HT1080 (cell line): ENCODE results near the gene IFI30. TPM values are rescaled to one million over a fixed set of nuclear protein-coding genes. Genes with fewer than 3 reads are reported as not detected.

Experiments
- DNase-seq: peaks from one replicate; pipeline ENCODE4 v3.0.0-alpha.2; 2015; ENCODE audit warnings: low read depth
- total RNA-seq: library from RNA; depleted of rRNA; stranded (reverse); fragments of >200 nt; shearing (Covaris generic); gene quantifications from 2 replicates; pipeline ENCODE4 v1.2.3, GENCODE V29; 2014

The IFI30 gene
- total RNA-seq, 1 experiment from 2014 or later, result 1.5 TPM

DNA sequence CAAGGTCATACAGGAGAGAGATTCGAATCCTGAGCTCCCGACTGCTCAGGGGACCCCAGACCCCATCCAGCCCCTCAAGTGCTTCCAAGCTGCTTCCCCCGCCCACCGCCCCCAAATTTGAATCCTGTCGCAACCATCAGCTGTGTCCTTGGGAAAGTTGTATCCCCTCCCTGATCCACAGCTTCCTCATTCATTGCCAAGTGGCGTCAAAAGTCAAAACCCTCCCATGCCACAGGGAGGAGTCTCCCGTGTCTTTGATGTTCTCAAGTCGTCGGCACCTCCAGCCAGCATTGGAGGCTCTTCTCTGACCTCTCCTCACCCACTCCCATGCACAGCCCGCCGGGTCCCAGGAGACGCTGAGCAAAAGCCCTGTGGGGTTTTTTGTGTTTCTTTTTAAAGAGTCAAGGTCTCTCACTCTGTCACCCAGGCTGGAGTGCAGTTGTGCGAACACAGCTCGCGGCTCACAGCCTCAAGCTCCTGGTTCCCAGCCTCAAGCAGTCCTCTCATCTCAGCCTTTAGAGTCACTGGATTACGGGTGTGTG is 2.8 kb upstream of the IFI30 start:
- DNase-seq, result no peak

DNA sequence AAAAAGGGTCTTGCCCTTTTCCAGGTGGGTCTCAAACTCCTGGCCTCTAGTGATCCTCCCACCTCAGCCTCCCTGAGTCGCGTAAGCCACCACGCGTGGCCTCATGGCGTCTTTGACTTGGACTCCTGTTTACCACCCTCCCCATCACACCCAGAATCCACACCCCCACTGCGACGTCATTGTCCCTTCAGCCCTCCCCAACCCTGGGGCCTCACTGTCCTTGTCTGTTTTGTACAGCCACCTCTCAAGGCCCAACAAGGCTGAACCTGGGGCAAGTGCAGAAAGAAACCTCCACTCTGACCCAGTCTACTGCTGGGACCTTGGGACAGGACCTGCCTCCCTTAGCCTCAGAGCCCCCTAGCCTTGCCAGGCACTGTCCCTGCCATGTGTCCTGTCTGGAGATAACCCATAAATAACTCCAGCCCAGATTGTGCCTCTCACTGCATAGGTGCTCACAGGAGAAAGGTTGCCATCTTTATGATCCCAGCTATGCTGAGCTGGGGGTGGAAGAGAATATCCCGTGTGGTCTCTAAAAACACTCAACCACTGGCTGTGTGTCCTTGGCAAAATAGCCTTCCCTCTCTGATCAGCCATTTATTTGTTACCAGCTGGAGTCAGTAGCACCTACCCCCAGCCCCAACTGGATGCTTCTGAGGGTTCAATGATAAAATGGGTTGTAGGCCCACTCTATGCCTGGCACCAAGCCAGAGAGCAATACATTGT is 1.8 kb upstream of the IFI30 start:
- DNase-seq, result no peak

DNA sequence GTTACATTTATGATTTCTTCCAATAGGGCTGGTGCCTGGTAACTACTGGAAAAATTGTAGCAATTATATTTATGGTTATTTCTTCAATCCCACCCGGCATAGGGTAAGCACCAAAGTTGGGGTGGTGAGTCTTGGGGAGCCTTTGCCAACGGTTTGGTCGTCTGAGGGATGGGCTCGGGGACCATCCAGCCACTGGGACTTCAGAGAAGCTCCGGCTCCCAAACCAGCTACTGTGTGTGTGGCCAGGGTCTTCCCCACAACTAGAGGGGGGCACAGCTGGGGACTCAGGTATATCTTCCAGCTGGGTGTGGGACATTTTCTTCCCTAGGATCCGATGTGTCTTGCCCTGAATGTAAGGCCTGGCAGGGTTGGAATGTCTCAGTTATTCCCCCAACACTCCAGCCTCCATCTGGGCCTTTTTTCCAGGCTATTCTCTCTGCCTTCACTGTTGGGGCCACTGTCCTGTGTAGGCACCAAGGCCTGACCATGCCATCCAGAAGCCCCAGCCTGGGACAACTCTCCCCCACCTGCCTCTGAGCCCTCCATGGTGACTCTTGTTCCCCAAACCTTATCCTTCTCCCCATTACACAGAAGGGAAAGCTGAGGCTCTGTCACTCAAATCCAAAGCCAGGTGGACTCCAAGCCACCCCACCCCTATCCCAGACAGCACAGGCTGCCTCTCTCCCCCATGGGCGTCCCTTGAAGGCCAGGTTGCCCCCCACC is 1.1 kb upstream of the IFI30 start:
- DNase-seq, result no peak

- DNase-seq, result no peak
Measured at GRCh38 chr19:18173054-18173571, 500 bp upstream of the IFI30 start.

DNA sequence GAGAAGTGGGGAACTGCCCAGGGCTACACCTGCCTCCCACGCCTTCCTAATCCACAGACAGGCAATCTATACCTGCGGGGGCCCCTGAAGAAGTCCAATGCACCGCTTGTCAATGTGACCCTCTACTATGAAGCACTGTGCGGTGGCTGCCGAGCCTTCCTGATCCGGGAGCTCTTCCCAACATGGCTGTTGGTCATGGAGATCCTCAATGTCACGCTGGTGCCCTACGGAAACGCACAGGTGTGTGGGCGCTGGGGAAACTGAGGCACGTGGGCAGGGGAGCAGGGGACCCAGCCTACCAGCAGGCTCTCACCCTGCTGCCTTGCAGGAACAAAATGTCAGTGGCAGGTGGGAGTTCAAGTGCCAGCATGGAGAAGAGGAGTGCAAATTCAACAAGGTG is 1.4 kb downstream of the IFI30 start:
- no peak for DNase-seq

GRCh38 chr19:18176367-18177310 is 3.0 kb downstream of the IFI30 start:
- no peak for DNase-seq

- DNase-seq, result no peak
Measured at GRCh38 chr19:18179957-18180356, 6.3 kb downstream of the IFI30 start.

- DNase-seq, result no peak
Measured at GRCh38 chr19:18183529-18183928, 9.9 kb downstream of the IFI30 start.

DNA sequence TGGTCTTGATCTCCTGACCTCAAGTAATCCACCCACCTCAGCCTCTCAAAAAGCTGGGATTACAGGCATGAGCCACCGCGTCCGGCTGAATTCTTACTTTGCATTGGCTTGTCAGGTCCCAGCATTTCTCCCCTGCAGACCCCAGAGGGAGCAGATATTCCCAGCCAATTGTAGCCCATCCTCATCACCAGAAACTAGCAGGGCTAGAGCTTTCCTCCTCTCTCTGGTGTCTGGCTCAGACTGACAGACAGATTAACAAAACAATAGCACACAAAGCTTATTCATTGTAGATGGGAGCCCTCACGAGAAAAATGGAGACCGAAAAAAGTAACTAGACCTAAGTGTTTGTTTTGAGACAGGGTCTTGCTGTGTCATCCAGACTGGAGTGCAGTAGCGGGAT is 11.9 kb downstream of the IFI30 start:
- DNase-seq, result no peak

- DNase-seq, result no peak
Measured at GRCh38 chr19:18190278-18190677, 16.7 kb downstream of the IFI30 start.

- DNase-seq, result no peak
Measured at GRCh38 chr19:18191640-18192062, 18.0 kb downstream of the IFI30 start.

DNA sequence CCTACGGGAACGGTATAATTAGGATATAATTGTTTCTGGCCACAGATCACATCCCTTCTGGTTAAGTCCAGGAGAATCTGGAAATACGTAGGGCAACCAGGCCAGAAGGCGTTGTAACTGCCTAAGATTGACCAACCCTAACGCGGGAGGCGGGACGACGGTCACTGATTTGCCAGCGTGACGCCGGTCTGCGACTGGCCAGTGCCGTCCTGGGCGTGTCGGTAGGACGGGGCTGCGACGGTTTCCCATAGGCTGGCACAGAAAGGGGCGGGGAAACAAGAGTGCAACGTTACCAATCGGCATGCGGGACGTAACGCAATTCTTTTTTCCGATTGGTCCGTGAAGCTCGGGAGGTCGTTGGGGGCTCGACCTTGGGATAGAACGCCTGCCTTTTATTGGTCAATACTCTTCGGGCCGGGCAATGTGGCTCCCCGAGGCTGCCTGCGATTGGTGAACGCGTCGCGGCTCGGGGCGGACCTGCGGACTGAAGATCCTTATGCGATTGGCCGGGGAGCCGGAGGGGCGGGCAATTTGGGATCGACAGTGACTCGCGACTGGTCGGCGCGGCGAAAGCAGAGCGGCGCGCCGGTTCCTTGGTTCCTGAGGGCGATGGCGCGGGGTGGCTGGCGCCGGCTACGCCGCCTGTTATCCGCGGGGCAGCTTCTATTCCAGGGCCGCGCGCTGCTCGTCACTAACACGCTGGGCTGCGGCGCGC is 19.2 kb downstream of the IFI30 start, which contains the start of gene MPV17L2:
MPV17L2 (plus strand) TSS at position 546 of the 715 bp plus-strand sequence; CDS start at position 610, 64 bp downstream.
- peak; percentile 100 for DNase-seq

GRCh38 chr19:18193388-18194180 is 20.0 kb downstream of the IFI30 start:
- no peak for DNase-seq

GRCh38 chr19:18194181-18194530 is 20.5 kb downstream of the IFI30 start:
- no peak for DNase-seq

DNA sequence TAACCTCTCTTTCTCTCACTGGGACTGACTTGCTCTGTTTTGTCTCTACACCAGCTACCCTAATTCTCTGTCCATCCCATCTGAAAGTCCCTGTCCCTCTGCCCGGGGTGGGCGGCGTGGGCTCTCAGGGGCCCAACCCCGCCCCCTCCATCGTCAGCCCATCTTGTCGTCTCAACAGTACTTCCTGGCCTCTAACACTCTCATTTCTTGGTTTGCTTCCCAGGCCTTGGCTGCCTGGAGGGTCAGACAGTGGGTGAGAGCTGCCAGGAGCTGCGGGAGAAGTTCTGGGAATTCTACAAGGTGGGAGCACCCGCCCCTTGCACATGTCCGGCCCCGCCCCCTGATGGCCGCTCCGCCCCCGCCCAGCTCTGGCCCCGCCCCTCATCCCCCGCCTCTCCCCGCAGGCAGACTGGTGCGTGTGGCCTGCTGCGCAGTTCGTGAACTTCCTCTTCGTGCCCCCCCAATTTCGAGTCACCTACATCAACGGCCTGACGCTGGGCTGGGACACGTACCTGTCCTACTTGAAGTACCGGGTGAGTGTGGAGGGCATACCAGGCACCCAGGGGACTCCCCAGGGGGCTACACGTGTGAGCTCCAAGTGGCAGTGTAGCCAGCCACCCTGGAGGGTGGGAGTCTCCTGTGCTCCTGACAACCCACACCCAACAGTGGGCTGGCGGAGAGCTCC is 21.1 kb downstream of the IFI30 start:
- no peak for DNase-seq

DNA sequence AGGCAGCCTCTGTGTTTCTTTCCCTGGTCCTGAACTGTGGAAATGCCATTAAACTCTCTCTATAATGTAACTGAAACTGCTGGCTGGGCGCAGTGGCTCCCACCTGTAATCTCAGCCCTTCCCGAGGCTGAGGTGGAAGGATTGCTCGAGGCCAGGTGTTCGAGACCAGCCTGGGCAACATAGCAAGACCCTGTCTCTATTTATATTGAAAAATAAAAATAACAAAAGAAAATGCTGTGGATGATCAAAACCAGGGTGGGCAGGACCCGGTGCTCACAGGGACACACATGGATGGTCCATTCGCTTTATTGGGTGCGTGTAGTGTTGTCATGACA is 22.9 kb downstream of the IFI30 start:
- DNase-seq, result no peak

DNA sequence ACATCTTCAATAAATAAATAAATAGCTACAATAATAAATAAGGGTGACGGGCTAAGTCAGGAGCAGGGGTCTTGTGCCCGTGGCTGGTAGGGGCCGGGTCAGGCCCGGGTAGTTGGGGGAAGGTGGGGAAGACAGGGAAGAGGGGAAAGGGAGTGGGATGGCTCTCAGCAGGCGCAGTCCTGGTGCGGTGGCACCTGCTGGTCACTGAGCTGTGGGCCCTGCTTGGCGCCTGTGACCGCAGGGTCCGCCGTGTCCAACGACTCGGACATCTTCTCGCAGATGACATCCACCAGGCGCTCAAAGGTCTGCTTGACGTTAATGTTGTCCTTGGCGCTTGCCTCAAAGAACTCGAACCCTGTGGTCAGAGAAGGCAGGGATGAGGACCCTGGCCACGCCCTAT is 23.7 kb downstream of the IFI30 start:
- DNase-seq, result no peak

- no peak for DNase-seq
Measured at GRCh38 chr19:18197941-18198340, 24.3 kb downstream of the IFI30 start.

DNA sequence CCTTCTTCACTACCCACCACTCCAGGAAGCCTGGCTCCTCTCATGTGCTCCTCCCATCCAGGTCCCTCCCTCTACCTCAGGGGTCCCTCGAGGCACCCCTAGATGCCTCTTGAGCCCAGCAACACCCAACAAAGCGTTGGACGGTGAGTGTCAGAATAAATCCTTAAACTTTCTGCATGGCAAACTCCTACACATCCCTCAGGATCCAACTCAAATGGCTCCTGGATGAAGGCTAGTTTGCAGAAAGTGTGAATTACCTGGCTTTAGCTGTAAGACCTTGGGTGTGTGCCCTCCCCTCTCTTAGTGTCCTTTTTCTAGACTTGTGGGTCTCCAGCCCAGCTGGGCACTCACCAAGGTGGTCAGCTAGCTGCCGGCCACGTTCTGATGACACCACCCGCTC is 24.8 kb downstream of the IFI30 start:
- no peak for DNase-seq
